HG02981 (cell line): ENCODE measurements around the gene RIMBP3B.
"Not testable (repeated sequence)": the region's sequence is repeated elsewhere in the genome, so short reads cannot be mapped to it uniquely, and the experiment has no call there.

ENCODE experiments used
- ATAC-seq: cut with Tn5 transposase; IDR thresholded peaks from one replicate; pipeline ENCODE4 v1.9.1; 2021; ENCODE audit warnings: mild to moderate bottlenecking, moderate library complexity; ENCODE audit not compliant: unreplicated experiment

RIMBP3B gene

GRCh38 chr22:21417853-21418252 is 34.3 kb downstream of the RIMBP3B start:
- ATAC-seq: peak; percentile 7

GRCh38 chr22:21418974-21419638 is 35.6 kb downstream of the RIMBP3B start:
- not testable (repeated sequence) for ATAC-seq

GRCh38 chr22:21420180-21420763 is 36.7 kb downstream of the RIMBP3B start:
- not testable (repeated sequence) for ATAC-seq

GRCh38 chr22:21424084-21424709 is 40.6 kb downstream of the RIMBP3B start:
- not testable (repeated sequence) for ATAC-seq

GRCh38 chr22:21434378-21435233 is 51.1 kb downstream of the RIMBP3B start:
- ATAC-seq: not testable (repeated sequence)

- not testable (repeated sequence) for ATAC-seq
Observed at GRCh38 chr22:21435998-21436810, 52.7 kb downstream of the RIMBP3B start.

- not testable (repeated sequence) for ATAC-seq
Observed at GRCh38 chr22:21438013-21438412, 54.5 kb downstream of the RIMBP3B start.
